CD14-positive monocyte (primary cell): ENCODE measurements around the gene LIPA. TPM values are rescaled to one million over a fixed set of nuclear protein-coding genes. Genes with fewer than 3 reads are reported as not detected.

Source experiments
- DNase-seq, 3 donors: peaks; one replicate each; pipeline ENCODE4 v3.0.0-alpha.2; 2011 to 2022
- H2AFZ ChIP-seq: 2 replicates; pipeline ENCODE4 v1.6.0; 2012; ENCODE audit warnings: mild to moderate bottlenecking, low read depth, low read length, inconsistent platforms; ENCODE audit not compliant: insufficient read depth, poor library complexity, severe bottlenecking
- H3K27ac ChIP-seq, 2 donors: 1 replicate in 1 of 2; 2 replicates in 1 of 2; pipeline ENCODE4 v1.5.1; 2012 to 2013; ENCODE audit warnings: low read length in 2 of 2, control low read depth in 1 of 2, inconsistent platforms in 1 of 2, low read depth in 1 of 2, mild to moderate bottlenecking in 1 of 2
- H3K27me3 ChIP-seq, 2 donors: one replicate each; pipeline versions ENCODE4 v1.6.0 to v1.6.1; 2011 to 2013; ENCODE audit warnings: low read length in 2 of 2; ENCODE audit not compliant: control insufficient read depth in 2 of 2, insufficient read depth in 2 of 2
- H3K36me3 ChIP-seq, 2 donors: replicated peaks in 1 of 2; 1 replicate in 1 of 2; 2 replicates in 1 of 2; pipeline versions ENCODE4 v1.5.1 to v1.6.1; 2012 to 2013; ENCODE audit warnings: low read length in 2 of 2, control low read depth in 1 of 2, inconsistent platforms in 1 of 2, mild to moderate bottlenecking in 1 of 2; ENCODE audit not compliant: insufficient read depth in 2 of 2, control insufficient read depth in 1 of 2
- H3K4me1 ChIP-seq, 2 donors: 1 replicate in 1 of 2; 2 replicates in 1 of 2; pipeline versions ENCODE4 v1.5.1 to v1.6.1; 2012 to 2013; ENCODE audit warnings: low read length in 2 of 2, control low read depth in 1 of 2, inconsistent platforms in 1 of 2, mild to moderate bottlenecking in 1 of 2, moderate library complexity in 1 of 2; ENCODE audit not compliant: insufficient read depth in 2 of 2, control insufficient read depth in 1 of 2
- H3K4me2 ChIP-seq: replicated peaks from 2 replicates; pipeline ENCODE3; 2012; ENCODE audit warnings: low read length, moderate library complexity, mild to moderate bottlenecking; ENCODE audit not compliant: poor library complexity, severe bottlenecking; ENCODE audit errors: extremely low read depth
- H3K4me3 ChIP-seq, 3 experiments: fragments of 200-600 bp in 1 of 3; sonication (generic) in 1 of 3; replicated peaks in 1 of 3; 1 replicate in 2 of 3; 2 replicates in 1 of 3; pipeline ENCODE4 v1.5.1; 2011 to 2013; ENCODE audit warnings: low read length in 3 of 3, mild to moderate bottlenecking in 3 of 3, control low read depth in 2 of 3, low read depth in 2 of 3, inconsistent platforms in 1 of 3, moderate library complexity in 1 of 3
- H3K79me2 ChIP-seq: 2 replicates; pipeline ENCODE4 v1.6.0; 2012; ENCODE audit warnings: mild to moderate bottlenecking, control low read depth, inconsistent platforms, low read length, moderate library complexity; ENCODE audit not compliant: insufficient read depth
- H3K9ac ChIP-seq: 2 replicates; pipeline ENCODE4 v1.6.0; 2017; ENCODE audit warnings: low read length, mild to moderate bottlenecking; ENCODE audit not compliant: insufficient read depth, poor library complexity, severe bottlenecking
- H3K9me3 ChIP-seq, 2 donors: replicated peaks in 1 of 2; 1 replicate in 1 of 2; 2 replicates in 1 of 2; pipeline versions ENCODE4 v1.5.1 to v1.6.1; 2012 to 2013; ENCODE audit warnings: low read length in 2 of 2, control low read depth in 1 of 2; ENCODE audit not compliant: control insufficient read depth in 1 of 2, insufficient read depth in 1 of 2
- H4K20me1 ChIP-seq: 2 replicates; pipeline ENCODE4 v1.6.0; 2012; ENCODE audit warnings: mild to moderate bottlenecking, low read length, control low read depth, moderate library complexity; ENCODE audit not compliant: insufficient read depth
- H3K27ac Mint-ChIP-seq, 7 donors: one replicate each; pipeline ENCODE4 v1.8.0; 2020; ENCODE audit warnings: mild to moderate bottlenecking in 7 of 7, mixed read lengths in 7 of 7, moderate library complexity in 6 of 7, inconsistent platforms in 2 of 7
- H3K27me3 Mint-ChIP-seq, 3 donors: one replicate each; pipeline ENCODE4 v1.8.0; 2021 to 2022; ENCODE audit warnings: low read depth in 3 of 3, mild to moderate bottlenecking in 3 of 3, mixed read lengths in 3 of 3, moderate library complexity in 3 of 3, inconsistent platforms in 1 of 3
- H3K36me3 Mint-ChIP-seq, 2 donors: one replicate each; pipeline ENCODE4 v1.8.0; 2020; ENCODE audit warnings: mixed read lengths in 2 of 2, inconsistent platforms in 1 of 2, mild to moderate bottlenecking in 1 of 2
- H3K4me1 Mint-ChIP-seq: one replicate; pipeline ENCODE4 v1.8.0; 2020; ENCODE audit warnings: mild to moderate bottlenecking, mixed read lengths
- H3K4me3 Mint-ChIP-seq, 2 donors: one replicate each; pipeline ENCODE4 v1.8.0; 2020; ENCODE audit warnings: mild to moderate bottlenecking in 2 of 2, mixed read lengths in 2 of 2, moderate library complexity in 1 of 2
- H3K9me3 Mint-ChIP-seq, 7 donors: one replicate each; pipeline ENCODE4 v1.8.0; 2020 to 2022; ENCODE audit warnings: mixed read lengths in 7 of 7, mild to moderate bottlenecking in 6 of 7, moderate library complexity in 6 of 7, inconsistent platforms in 2 of 7
- CTCF ChIP-seq: fragments of 200-600 bp; IDR thresholded peaks from one replicate; pipeline ENCODE4 v1.8.0; 2022; ENCODE audit warnings: antibody characterized with exemption, mild to moderate bottlenecking
- WGBS: methylation state at CpG from one replicate; pipeline ENCODE4 v1.1.5; 2013; ENCODE audit warnings: missing lambda C conversion rate; ENCODE audit not compliant: insufficient coverage; 5-methylcytosine and 5-hydroxymethylcytosine counted together
- intact Hi-C, 2 donors: fragments of 100-400 bp; cut with micrococcal nuclease; formaldehyde crosslinking; loops; one replicate each; pipeline versions ENCODE4 v1.15.0 to v1.15.1; 2023
- polyA plus RNA-seq, 3 donors: library from polyadenylated mRNA; depleted of rRNA in 1 of 3; unstranded in 2 of 3; stranded (reverse) in 1 of 3; fragments of 300-500 nt in 2 of 3; fragments of >200 nt in 1 of 3; fragmentation: Illumina TruSeq in 2 of 3; gene quantifications; 1 replicate in 2 of 3; 2 replicates in 1 of 3; pipeline ENCODE4 v1.2.3, GENCODE V29; 2012 to 2021

The LIPA gene
- polyA plus RNA-seq, 3 donors, result 37.4 to 353 (median 289) TPM

DNA sequence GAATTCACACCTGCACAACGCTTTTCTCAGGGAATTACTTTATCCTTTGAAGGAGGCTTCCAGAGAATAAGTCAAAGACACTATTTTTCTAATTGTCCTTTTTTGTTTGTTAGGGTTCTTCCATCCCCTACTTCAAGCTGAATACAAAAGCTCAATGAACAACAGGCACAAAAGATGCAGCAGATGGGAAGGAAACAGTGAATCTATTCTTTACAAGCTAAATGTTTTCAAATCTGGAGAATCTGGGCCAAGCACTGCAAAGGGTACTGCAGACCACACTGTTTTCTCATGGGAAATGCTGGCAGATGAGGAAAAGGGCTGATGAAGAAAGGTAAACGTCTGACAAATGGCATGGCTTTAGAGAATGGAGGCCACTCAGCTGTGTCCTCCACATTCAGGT lies 18.5 kb downstream of the LIPA start:
- Mint-ChIP-seq H3K27ac (no peak overlapping the region), H3K36me3 (peaks cover 49 to 64% of the 10 kb centered on the region in 2 donors), H3K4me3 (no peak overlapping the region), H3K27me3 (peaks cover 0 to 3% (median 0%) of the 10 kb centered on the region in 3 donors), H3K4me1 (peaks cover 33% of the 10 kb centered on the region), H3K9me3 (peaks cover 0 to 6% (median 0%) of the 10 kb centered on the region in 7 donors)
- Histone ChIP-seq H3K27me3 (no peaks in the 10 kb centered on the region), H2AFZ (no peak overlapping the region), H3K4me1 (peaks cover 23 to 24% of the 10 kb centered on the region in 2 donors), H3K79me2 (peaks cover 2% of the 10 kb centered on the region), H3K27ac (no peak overlapping the region), H3K9ac (no peak overlapping the region), H4K20me1 (no peaks in the 10 kb centered on the region), H3K9me3 (no peaks in the 10 kb centered on the region), H3K4me2 (no peak overlapping the region), H3K36me3 (peaks cover 23 to 28% of the 10 kb centered on the region in 2 donors), H3K4me3 (no peak overlapping the region)
- WGBS, result 100% methylated on average over 1 of the region's 2 CpGs
- intact Hi-C loops, result no loop called here
- DNase-seq, result no peak
- TF ChIP-seq CTCF, result no peak

- no peak overlapping the region for H2AFZ ChIP-seq
- Mint-ChIP-seq H3K27me3 (peaks cover 0 to 3% (median 0%) of the 10 kb centered on the region in 3 donors), H3K9me3 (peaks cover 0 to 8% (median 0%) of the 10 kb centered on the region in 7 donors), H3K4me3 (no peak overlapping the region), H3K27ac (no peak overlapping the region), H3K36me3 (peaks cover 60 to 83% of the 10 kb centered on the region in 2 donors), H3K4me1 (peaks cover 20% of the 10 kb centered on the region)
- H3K9me3 ChIP-seq, result no peaks in the 10 kb centered on the region
- no peaks in the 10 kb centered on the region for H3K79me2 ChIP-seq
- no peak for DNase-seq
- intact Hi-C loops, result no loop called here
- no peak overlapping the region for H3K27ac ChIP-seq
- no peak overlapping the region for H3K4me3 ChIP-seq
- TF ChIP-seq CTCF, result no peak
- H3K27me3 ChIP-seq, result no peaks in the 10 kb centered on the region
- H3K4me2 ChIP-seq, result no peak overlapping the region
- H4K20me1 ChIP-seq, result no peaks in the 10 kb centered on the region
- no peak overlapping the region for H3K9ac ChIP-seq
- H3K4me1 ChIP-seq, result peaks cover 0 to 4% of the 10 kb centered on the region in 2 donors
- peaks cover 52 to 54% of the 10 kb centered on the region in 2 donors for H3K36me3 ChIP-seq
These were observed 22.6 kb downstream of the LIPA start for GRCh38 chr10:89228962-89229361.
